GM23248 (cell line): ENCODE data around the gene AMBN. TPM values are rescaled to one million over a fixed set of nuclear protein-coding genes. Genes with fewer than 3 reads are reported as not detected.

ENCODE experiments used
- DNase-seq: peaks from one replicate; pipeline ENCODE4 v3.0.0-alpha.2; 2015
- H2AFZ ChIP-seq: fragments of 200-600 bp; sonication (generic); 2 replicates; pipeline ENCODE4 v1.6.1; 2016; ENCODE audit warnings: antibody characterized with exemption
- H3F3A ChIP-seq: fragments of 200-600 bp; sonication (generic); 2 replicates; pipeline ENCODE4 v1.6.1; 2016; ENCODE audit warnings: mild to moderate bottlenecking, antibody characterized with exemption, mixed run types; ENCODE audit not compliant: insufficient read depth
- H3K27ac ChIP-seq: fragments of 200-600 bp; sonication (generic); 2 replicates; pipeline ENCODE4 v1.5.1; 2016; ENCODE audit warnings: mild to moderate bottlenecking
- H3K27me3 ChIP-seq: fragments of 200-600 bp; sonication (generic); replicated peaks from 2 replicates; pipeline ENCODE4 v1.6.1; 2016; ENCODE audit warnings: mild to moderate bottlenecking; ENCODE audit not compliant: insufficient read depth
- H3K36me3 ChIP-seq: fragments of 200-600 bp; sonication (generic); 2 replicates; pipeline ENCODE4 v1.6.1; 2016; ENCODE audit warnings: low read depth, mild to moderate bottlenecking
- H3K4me1 ChIP-seq: fragments of 200-600 bp; sonication (generic); 2 replicates; pipeline ENCODE4 v1.6.1; 2016; ENCODE audit warnings: mild to moderate bottlenecking; ENCODE audit not compliant: insufficient read depth
- H3K4me2 ChIP-seq: fragments of 200-600 bp; sonication (generic); one replicate; pipeline ENCODE4 v1.6.1; 2016; ENCODE audit warnings: mild to moderate bottlenecking; ENCODE audit not compliant: unreplicated experiment
- H3K4me3 ChIP-seq: fragments of 200-600 bp; sonication (generic); 2 replicates; pipeline ENCODE4 v1.5.1; 2016; ENCODE audit warnings: mild to moderate bottlenecking
- H3K79me2 ChIP-seq: fragments of 200-600 bp; sonication (generic); 2 replicates; pipeline ENCODE4 v1.6.1; 2016; ENCODE audit warnings: mild to moderate bottlenecking; ENCODE audit not compliant: insufficient read depth
- H3K9ac ChIP-seq: fragments of 200-600 bp; sonication (generic); 2 replicates; pipeline ENCODE4 v1.6.1; 2016; ENCODE audit warnings: mild to moderate bottlenecking
- H3K9me2 ChIP-seq: fragments of 200-600 bp; sonication (generic); 2 replicates; pipeline ENCODE4 v1.6.1; 2016; ENCODE audit warnings: mixed run types, mild to moderate bottlenecking, moderate library complexity; ENCODE audit not compliant: insufficient read depth
- H3K9me3 ChIP-seq: fragments of 200-600 bp; sonication (generic); one replicate; pipeline ENCODE4 v1.6.1; 2017; ENCODE audit warnings: low read depth
- H4K20me1 ChIP-seq: fragments of 200-600 bp; sonication (generic); 2 replicates; pipeline ENCODE4 v1.6.0; 2016; ENCODE audit not compliant: insufficient read depth
- EZH2 ChIP-seq: fragments of 200-600 bp; sonication (generic); IDR thresholded peaks from 2 replicates; pipeline ENCODE4 v1.6.1; 2018; ENCODE audit warnings: antibody characterized with exemption, mild to moderate bottlenecking; ENCODE audit not compliant: insufficient read depth, poor library complexity, severe bottlenecking
- EZH2phosphoT487 ChIP-seq: fragments of 200-600 bp; sonication (generic); IDR thresholded peaks from 2 replicates; pipeline ENCODE4 v1.6.1; 2018; ENCODE audit warnings: antibody characterized with exemption, moderate library complexity, mild to moderate bottlenecking, low read depth; ENCODE audit not compliant: insufficient read depth
- WGBS, 2 experiments: methylation state at CpG; one replicate each; pipeline ENCODE4 v1.1.6; 2015 to 2017; ENCODE audit warnings: low lambda C conversion rate in 2 of 2, low coverage in 1 of 2; ENCODE audit errors: missing lambda C conversion rate in 2 of 2; 5-methylcytosine and 5-hydroxymethylcytosine counted together
- in situ Hi-C: fragments of 300-500 bp; cut with MboI; formaldehyde crosslinking; loops from 2 replicates; pipeline ENCODE4 v1.15.0; 2020
- polyA plus RNA-seq: library from polyadenylated mRNA; unstranded; fragments of >200 nt; fragmentation: Nextera tagmentation; extraction: Ambion mirVana; gene quantifications from 2 replicates; pipeline ENCODE4 v1.2.1, GENCODE V29; 2016
- total RNA-seq: library from RNA; depleted of rRNA; stranded (reverse); fragments of >200 nt; shearing (Covaris generic); gene quantifications from 2 replicates; pipeline ENCODE4 v1.2.3, GENCODE V29; 2014

AMBN gene
- total and polyA plus RNA-seq, 2 experiments from 2014 or later, result not detected

DNA sequence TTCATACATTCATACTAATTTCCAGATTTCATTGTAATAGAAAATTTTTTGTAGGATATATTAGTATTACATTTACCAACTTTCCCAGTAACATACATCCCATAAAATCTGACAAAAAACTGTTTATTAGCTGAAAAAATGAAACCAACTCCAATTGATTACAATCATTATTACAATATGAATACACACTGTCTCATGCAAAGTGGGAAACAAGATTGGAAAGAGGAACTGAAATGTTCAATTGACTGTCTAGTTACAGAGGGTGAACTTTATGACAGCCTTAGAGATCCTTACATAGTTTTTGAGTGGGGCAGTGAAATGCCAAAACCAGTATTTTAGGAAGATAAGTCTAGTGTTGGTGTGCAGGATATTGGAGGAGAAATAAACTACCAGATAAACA, 2.3 kb upstream of the AMBN start:
- H3F3A ChIP-seq, result no peaks in the 10 kb centered on the region
- H4K20me1 ChIP-seq, result no peaks in the 10 kb centered on the region
- no peak overlapping the region for H3K9ac ChIP-seq
- no peaks in the 10 kb centered on the region for H3K4me1 ChIP-seq
- H3K9me2 ChIP-seq, result no peaks in the 10 kb centered on the region
- H2AFZ ChIP-seq, result no peak overlapping the region
- no peaks in the 10 kb centered on the region for H3K9me3 ChIP-seq
- no peaks in the 10 kb centered on the region for H3K27me3 ChIP-seq
- in situ Hi-C loops, result no loop called here
- no peak for DNase-seq
- no peak for TF ChIP-seq EZH2
- TF ChIP-seq EZH2phosphoT487, result no peak
- no peaks in the 10 kb centered on the region for H3K36me3 ChIP-seq
- H3K27ac ChIP-seq, result no peak overlapping the region
- no peak overlapping the region for H3K4me2 ChIP-seq
- H3K79me2 ChIP-seq, result no peaks in the 10 kb centered on the region
- H3K4me3 ChIP-seq, result no peak overlapping the region

DNA sequence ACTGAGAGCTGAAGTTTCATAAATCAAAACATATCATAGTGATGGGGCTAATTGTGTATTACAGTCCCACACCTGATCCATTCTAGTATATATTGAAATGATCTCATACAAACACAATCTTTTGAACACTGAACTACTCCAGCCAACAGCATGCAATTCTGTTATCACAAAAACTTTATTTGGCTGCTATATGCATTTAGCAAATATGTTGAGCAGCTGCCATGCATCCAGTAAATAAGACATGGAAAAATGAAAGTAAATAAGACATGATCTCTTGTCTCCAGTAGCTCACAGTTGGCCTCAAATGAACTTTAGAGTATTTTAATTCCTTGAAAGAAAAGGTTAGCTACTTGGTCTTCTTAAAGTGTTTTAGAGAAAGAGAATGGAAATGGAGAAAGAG, 2.1 kb downstream of the AMBN start:
- H3K4me1 ChIP-seq, result no peaks in the 10 kb centered on the region
- no peaks in the 10 kb centered on the region for H3K9me2 ChIP-seq
- no peak overlapping the region for H3K4me3 ChIP-seq
- no peaks in the 10 kb centered on the region for H3K36me3 ChIP-seq
- no peak for DNase-seq
- H2AFZ ChIP-seq, result no peak overlapping the region
- H3K27ac ChIP-seq, result no peak overlapping the region
- H4K20me1 ChIP-seq, result no peaks in the 10 kb centered on the region
- H3K9ac ChIP-seq, result no peak overlapping the region
- no peaks in the 10 kb centered on the region for H3K79me2 ChIP-seq
- in situ Hi-C loops, result no loop called here
- no peaks in the 10 kb centered on the region for H3K27me3 ChIP-seq
- no peak overlapping the region for H3K4me2 ChIP-seq
- H3K9me3 ChIP-seq, result no peaks in the 10 kb centered on the region
- TF ChIP-seq EZH2, result no peak
- TF ChIP-seq EZH2phosphoT487, result no peak
- no peaks in the 10 kb centered on the region for H3F3A ChIP-seq

DNA sequence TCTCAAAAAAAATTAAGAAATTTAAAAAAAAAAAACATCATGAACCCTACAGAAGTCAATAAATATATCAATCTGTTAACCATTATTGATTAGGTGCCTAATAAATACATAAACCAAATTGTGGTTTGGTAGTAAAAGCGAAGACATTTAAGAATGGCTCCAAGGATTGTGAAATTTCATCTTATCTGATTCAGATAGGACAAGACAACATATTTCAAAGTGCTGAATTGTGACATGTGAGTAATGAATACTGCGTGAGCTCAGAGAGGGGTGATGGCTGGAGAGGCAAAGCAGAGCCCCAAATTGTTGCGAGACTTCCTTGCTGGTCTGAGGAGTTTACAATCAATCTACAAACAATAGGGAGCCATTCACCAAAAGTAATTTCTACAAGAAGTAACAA, 8.2 kb downstream of the AMBN start:
- no peak overlapping the region for H3K4me3 ChIP-seq
- no peak overlapping the region for H2AFZ ChIP-seq
- WGBS, 2 experiments, result 58 to 63% methylated on average over 3 of the region's 3 CpGs
- TF ChIP-seq EZH2phosphoT487 (no peak), EZH2 (no peak)
- H3K27me3 ChIP-seq, result no peaks in the 10 kb centered on the region
- no peaks in the 10 kb centered on the region for H3K9me3 ChIP-seq
- no peak overlapping the region for H3K27ac ChIP-seq
- peaks cover 3% of the 10 kb centered on the region; the same call in 1 of the 2 replicates for H3F3A ChIP-seq
- H3K9me2 ChIP-seq, result no peaks in the 10 kb centered on the region
- no peak for DNase-seq
- no peak overlapping the region for H3K9ac ChIP-seq
- no peaks in the 10 kb centered on the region for H3K4me1 ChIP-seq
- H4K20me1 ChIP-seq, result no peaks in the 10 kb centered on the region
- H3K79me2 ChIP-seq, result no peaks in the 10 kb centered on the region
- no peaks in the 10 kb centered on the region for H3K36me3 ChIP-seq
- in situ Hi-C loops, result loop anchor here (25.0 kb wide), 1 partner anchor 1112 kb away; no protein-coding TSS in a partner anchor
- no peak overlapping the region for H3K4me2 ChIP-seq

GRCh38 chr4:70600977-70601376, 8.9 kb downstream of the AMBN start:
- H3K4me1 ChIP-seq, result no peaks in the 10 kb centered on the region
- H3K9ac ChIP-seq, result no peak overlapping the region
- H3K79me2 ChIP-seq, result no peaks in the 10 kb centered on the region
- no peaks in the 10 kb centered on the region for H3K36me3 ChIP-seq
- no peak overlapping the region for H3K4me2 ChIP-seq
- no peak overlapping the region for H3K4me3 ChIP-seq
- H3F3A ChIP-seq, result peaks cover 3% of the 10 kb centered on the region; the same call in 1 of the 2 replicates
- in situ Hi-C loops, result loop anchor here (25.0 kb wide), 1 partner anchor 1111 kb away; no protein-coding TSS in a partner anchor
- no peak overlapping the region for H3K27ac ChIP-seq
- no peaks in the 10 kb centered on the region for H3K27me3 ChIP-seq
- DNase-seq, result no peak
- no peaks in the 10 kb centered on the region for H4K20me1 ChIP-seq
- TF ChIP-seq EZH2 (no peak), EZH2phosphoT487 (no peak)
- H2AFZ ChIP-seq, result no peak overlapping the region
- no peaks in the 10 kb centered on the region for H3K9me2 ChIP-seq
- WGBS, 2 experiments, result 45 to 55% methylated on average over 5 of the region's 5 CpGs
- H3K9me3 ChIP-seq, result no peaks in the 10 kb centered on the region

DNA sequence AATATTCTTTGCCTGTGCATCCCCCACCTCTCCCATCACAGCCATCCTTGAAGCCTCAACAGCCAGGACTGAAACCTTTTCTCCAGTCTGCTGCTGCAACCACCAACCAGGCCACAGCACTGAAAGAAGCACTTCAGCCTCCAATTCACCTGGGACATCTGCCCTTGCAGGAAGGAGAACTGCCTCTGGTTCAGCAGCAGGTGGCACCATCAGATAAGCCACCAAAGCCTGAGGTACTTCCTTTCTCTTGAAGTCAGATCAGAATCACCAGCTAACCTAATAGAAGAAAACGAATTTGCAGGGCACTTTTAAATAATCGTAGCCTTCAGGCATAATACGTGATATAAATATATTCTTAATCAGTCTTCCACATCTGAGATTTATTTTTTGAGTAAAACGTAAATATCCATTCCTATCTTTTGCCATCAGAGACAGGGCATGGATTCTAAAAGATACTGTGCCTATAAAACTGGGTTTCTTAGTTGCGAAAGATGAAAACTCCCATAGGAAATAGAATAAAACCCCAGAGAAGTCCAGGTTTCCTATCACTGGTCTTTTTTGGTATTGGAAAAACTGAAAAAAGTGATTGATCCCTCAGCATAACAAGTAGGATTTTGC, 9.5 kb downstream of the AMBN start:
- no peak overlapping the region for H2AFZ ChIP-seq
- H3K27me3 ChIP-seq, result no peaks in the 10 kb centered on the region
- in situ Hi-C loops, result loop anchor here (25.0 kb wide), 1 partner anchor 1111 kb away; no protein-coding TSS in a partner anchor
- H4K20me1 ChIP-seq, result no peaks in the 10 kb centered on the region
- 22 to 31% methylated on average over 5 of the region's 5 CpGs for WGBS, 2 experiments
- no peak overlapping the region for H3K27ac ChIP-seq
- H3K36me3 ChIP-seq, result no peaks in the 10 kb centered on the region
- H3K4me1 ChIP-seq, result no peaks in the 10 kb centered on the region
- H3K9me3 ChIP-seq, result no peaks in the 10 kb centered on the region
- H3K9ac ChIP-seq, result no peak overlapping the region
- H3K9me2 ChIP-seq, result no peaks in the 10 kb centered on the region
- DNase-seq, result peak; percentile 69
- no peaks in the 10 kb centered on the region for H3K79me2 ChIP-seq
- no peak overlapping the region for H3K4me2 ChIP-seq
- TF ChIP-seq EZH2 (no peak), EZH2phosphoT487 (no peak)
- H3K4me3 ChIP-seq, result no peak overlapping the region
- H3F3A ChIP-seq, result peaks cover 3% of the 10 kb centered on the region; the same call in 1 of the 2 replicates
